Purkinje cell (primary cell): ENCODE data around the gene DHH. TPM values are rescaled to one million over a fixed set of nuclear protein-coding genes. Genes with fewer than 3 reads are reported as not detected.

ENCODE experiments used
- polyA plus RNA-seq: library from polyadenylated mRNA; unstranded; fragments of >200 nt; fragmentation: Nextera tagmentation; gene quantifications from 2 replicates; pipeline ENCODE4 v1.2.1, GENCODE V29; 2014

DHH gene
- polyA plus RNA-seq: 0.24 and 0.94 TPM in 2 replicates

GRCh38 chr12:49094160-49094974, at the start of gene DHH:
TSS of gene DHH (minus strand) at chr12:49094801. CDS start at chr12:49094512, 289 bp downstream.

GRCh38 chr12:49131051-49131893, 36.7 kb upstream of the DHH start, which contains the start of gene TUBA1B:
TSS of gene TUBA1B (minus strand) at chr12:49131395. CDS start at chr12:49131300, 95 bp downstream.

GRCh38 chr12:49110464-49111155, 16.0 kb upstream of the DHH start, which contains the start of gene LMBR1L:
TSS of gene LMBR1L (minus strand) at chr12:49110847. CDS start at chr12:49110555, 292 bp downstream.

GRCh38 chr12:49069507-49070346, 24.9 kb downstream of the DHH start, which contains the start of gene RHEBL1:
TSS of gene RHEBL1 (minus strand) at chr12:49069979. CDS start at chr12:49069785, 194 bp downstream.

GRCh38 chr12:49060237-49061156, 34.1 kb downstream of the DHH start, which contains the start of gene KMT2D:
TSS of gene KMT2D (minus strand) at chr12:49060794. CDS start at chr12:49055324, 5,470 bp downstream.

Other genes with a start within 250 kb of the DHH start
- gene DDX23, start 242.6 kb downstream of the DHH start, polyA plus RNA-seq: 7.4 and 11.5 TPM in 2 replicates
- gene RND1, start 228.9 kb downstream of the DHH start, polyA plus RNA-seq: 1.6 and 3.0 TPM in 2 replicates
- gene FKBP11, start 169.3 kb downstream of the DHH start, polyA plus RNA-seq: 2.2 and 3.1 TPM in 2 replicates
- gene ARF3, start 137.3 kb downstream of the DHH start, polyA plus RNA-seq: 44.7 and 65.0 TPM in 2 replicates
- gene WNT10B, start 123.1 kb downstream of the DHH start, polyA plus RNA-seq: 3.2 TPM in 1 of 2 replicates, not detected in the other
- gene WNT1, start 116.5 kb downstream of the DHH start, polyA plus RNA-seq: not detected in 2 replicates
- 0.10 and 1.3 TPM in 2 replicates for gene DDN, start 95.4 kb downstream of the DHH start, polyA plus RNA-seq
- 47.6 and 66.8 TPM in 2 replicates for gene PRKAG1, start 76.0 kb downstream of the DHH start, polyA plus RNA-seq
- 1.0 and 2.7 TPM in 2 replicates for gene KMT2D, start 34.0 kb downstream of the DHH start, polyA plus RNA-seq
- gene RHEBL1, start 24.8 kb downstream of the DHH start, polyA plus RNA-seq: 5.3 and 6.9 TPM in 2 replicates
- gene LMBR1L, start 16.0 kb upstream of the DHH start, polyA plus RNA-seq: 3.4 and 4.5 TPM in 2 replicates
- gene TUBA1B, start 36.6 kb upstream of the DHH start, polyA plus RNA-seq: 632 and 963 TPM in 2 replicates
- 353 and 569 TPM in 2 replicates for gene TUBA1A, start 94.3 kb upstream of the DHH start, polyA plus RNA-seq
- 1.0 and 2.8 TPM in 2 replicates for gene TUBA1C, start 170.3 kb upstream of the DHH start, polyA plus RNA-seq
- not detected in 2 replicates for gene PRPH, start 200.3 kb upstream of the DHH start, polyA plus RNA-seq
- not detected in 2 replicates for gene TROAP, start 228.5 kb upstream of the DHH start, polyA plus RNA-seq
- gene C1QL4, start 242.4 kb upstream of the DHH start, polyA plus RNA-seq: not detected in 2 replicates